ENCODE measurements around the gene SIX2. TPM values are rescaled to one million over a fixed set of nuclear protein-coding genes. Genes with fewer than 3 reads are reported as not detected.
A peak's percentile ranks its signal among the peaks of the same experiment; 100 is the strongest.

Gene SIX2
- total RNA-seq (2011; cell fraction: chromatin; rRNA removed; ENCODE audit: low replicate concordance), result not detected in 2 replicates
- not detected in 2 replicates for total RNA-seq (2011; cell fraction: nucleolus; rRNA removed)
- not detected in 2 replicates for total RNA-seq (2011; cell fraction: nucleoplasm; rRNA removed)
- total RNA-seq (2014; rRNA removed), result not detected in 2 replicates
- total RNA-seq (2014; rRNA removed; fragmentation: Illumina TruSeq; extraction: Trizol), result not detected in 2 replicates
- total RNA-seq (2015; rRNA removed; fragmentation: Illumina TruSeq; extraction: Trizol), result not detected in 2 replicates
- total RNA-seq (2021), result not detected in 2 replicates
- polyA plus RNA-seq (2011; rRNA removed), result not detected in 2 replicates
- not detected in 2 replicates for polyA plus RNA-seq (2011; cell fraction: cytosol; rRNA removed)
- polyA plus RNA-seq (2011; cell fraction: nucleus; rRNA removed), result not detected in 2 replicates
- not detected in 2 replicates for polyA plus RNA-seq (2012)
- polyA plus RNA-seq (2014; fragmentation: Illumina TruSeq; extraction: Trizol), result not detected in 2 replicates
- polyA plus RNA-seq (2014; fragmentation: Nextera tagmentation; extraction: Ambion mirVana), result not detected
- polyA plus RNA-seq (2014; rRNA removed), result not detected in 2 replicates
- not detected in 2 replicates for polyA minus RNA-seq (2011; rRNA and poly(A)+ RNA removed)
- not detected in 2 replicates for polyA minus RNA-seq (2011; cell fraction: cytosol; rRNA and poly(A)+ RNA removed)
- polyA minus RNA-seq (2011; cell fraction: nucleus; rRNA and poly(A)+ RNA removed), result 0.27 TPM in 1 of 2 replicates, not detected in the other
- not detected for Bru-seq, nascent RNA
- BruChase-seq, experiment 1, labeled RNA remaining after a 2-hour chase, result not detected
- not detected for BruChase-seq, experiment 2, labeled RNA remaining after a 6-hour chase
- long read RNA-seq, experiment 1, result 0 reads
- long read RNA-seq, experiment 2, result 0 reads
- long read RNA-seq, experiment 3, result 0 reads

DNA sequence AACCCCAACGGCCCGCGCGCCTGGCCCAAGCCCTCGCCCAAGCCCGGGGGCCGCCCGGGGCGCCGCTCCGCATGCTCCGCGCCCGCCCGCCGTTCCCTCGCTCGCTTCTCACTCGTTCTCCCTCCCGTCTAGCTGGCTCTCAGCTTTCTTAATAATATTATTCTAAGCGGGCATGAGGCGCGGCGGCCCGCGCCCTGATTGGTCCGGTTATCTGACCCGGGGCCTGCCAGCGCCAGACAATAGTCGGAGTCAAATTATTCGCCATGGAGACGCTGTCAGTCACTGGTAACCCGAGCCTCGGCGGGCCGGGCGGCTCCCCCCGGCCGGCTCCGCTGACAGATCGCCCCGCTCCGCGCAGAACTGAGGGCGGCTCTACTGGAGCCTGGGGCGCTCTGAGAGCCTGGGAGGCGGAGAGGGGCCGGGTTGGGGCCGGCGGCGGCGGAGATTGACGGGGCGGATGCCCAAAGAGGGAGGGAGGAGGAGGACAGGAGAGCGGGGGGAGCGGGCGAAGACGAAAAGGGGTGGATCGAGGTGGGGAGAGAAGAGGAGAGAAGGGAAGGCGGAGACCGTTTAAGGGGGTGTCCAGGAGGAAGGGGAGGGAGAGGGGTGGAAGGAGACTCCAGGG is at the start of gene SIX2:
TSS of gene SIX2 (minus strand) at position 150 of the 625 bp plus-strand sequence. CDS start 342 bp downstream, outside the sequence.
- FAIRE-seq (no peak), ATAC-seq (peak; percentile 48), DNase-seq (ENCODE audit: extremely low read depth in 1 of 4, low spot score in 3 of 4) (peak in 3 of 4 experiments; percentile 8 to 31 (median 23))
- H3K4me1 ChIP-seq (replicated peaks in 1 of 2; ENCODE audit: control insufficient read depth in 2 of 2, insufficient read depth in 2 of 2, low read length in 2 of 2), result peaks cover 0 to 31% of the 10 kb centered on the region in 2 experiments; a peak in 2 of 5 replicates
- TF ChIP-seq SIN3B (IDR thresholded peaks at IDR 0.05; ENCODE audit: low read depth) (no peak), PKNOX1 (IDR thresholded peaks at IDR 0.05) (peak; percentile 85), PREB (CRISPR knock-in tag; IDR thresholded peaks at IDR 0.05) (no peak), EHMT2 (IDR thresholded peaks at IDR 0.05) (no peak), CCNT2 (IDR thresholded peaks at IDR 0.05; ENCODE audit: borderline replicate concordance, extremely low read depth, insufficient read length, low read depth, low read length) (no peak), ZNF75A (CRISPR knock-in tag; IDR thresholded peaks at IDR 0.05) (no peak), EWSR1 (IDR thresholded peaks at IDR 0.05; ENCODE audit: borderline replicate concordance, low read depth, partially characterized antibody) (no peak), CBFA2T3 (IDR thresholded peaks at IDR 0.05) (no peak)
- TF ChIP-seq, protein P1, sequence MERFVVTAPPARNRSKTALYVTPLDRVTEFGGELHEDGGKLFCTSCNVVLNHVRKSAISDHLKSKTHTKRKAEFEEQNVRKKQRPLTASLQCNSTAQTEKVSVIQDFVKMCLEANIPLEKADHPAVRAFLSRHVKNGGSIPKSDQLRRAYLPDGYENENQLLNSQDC (CRISPR knock-in tag; IDR thresholded peaks at IDR 0.05), result no peak
- H3K27ac ChIP-seq (ENCODE audit: extremely low read depth, low read depth, low read length), result no peak within 1 kb of the TSS
- H3K9me1 ChIP-seq (ENCODE audit: control insufficient read depth, insufficient read depth, low read length), result no peaks in the 10 kb centered on the region
- no peak within 1 kb of the TSS for H2AFZ ChIP-seq (ENCODE audit: low read depth, low read length)
- in situ Hi-C loops (cut with MboI) (no loop called here), intact Hi-C loops (cut with micrococcal nuclease) (no loop called here)
- H3K4me2 ChIP-seq (ENCODE audit: insufficient read depth, low read length), result no peak within 1 kb of the TSS
- H3K9ac ChIP-seq (ENCODE audit: insufficient read depth in 1 of 2, low read depth in 2 of 2, low read length in 2 of 2), result no peak within 1 kb of the TSS; a peak in 1 of 4 replicates
- no TSS peak for BruUV-seq (replicated peaks)
- peaks cover 43 to 91% of the 10 kb centered on the region in 2 experiments; a peak in 4 of 5 replicates for H3K27me3 ChIP-seq (ENCODE audit: control insufficient read depth in 2 of 2, insufficient read depth in 2 of 2, low read length in 2 of 2)
- WGBS (ENCODE audit: insufficient coverage, low coverage, missing lambda C conversion rate), result 23% methylated on average over 35 of the region's 61 CpGs
- H4K20me1 ChIP-seq (replicated peaks; ENCODE audit: control insufficient read depth, insufficient read depth, low read length), result no peaks in the 10 kb centered on the region; the same call in 1 of the 2 replicates
- no peaks in the 10 kb centered on the region for H3K79me2 ChIP-seq (ENCODE audit: control insufficient read depth, insufficient read depth, low read length)
- no peaks in the 10 kb centered on the region for H3K9me3 ChIP-seq (replicated peaks; ENCODE audit: control insufficient read depth, insufficient read depth, low read depth, low read length)
- no peak within 1 kb of the TSS for H3K4me3 ChIP-seq
- ChIA-PET POLR2A (interaction anchor here (0.5 kb wide), 1 partner anchor 36 kb away, joined by 3 read pairs; no protein-coding TSS in a partner anchor), CTCF (ENCODE audit: low intra/inter-chr PET ratio) (no interaction called here)
- H3K36me3 ChIP-seq (ENCODE audit: control insufficient read depth, insufficient read depth, low read length), result no peaks in the 10 kb centered on the region

Data from K562 (cell line).